H9 (cell line): ENCODE results near the gene PLEKHM1. TPM values are rescaled to one million over a fixed set of nuclear protein-coding genes. Genes with fewer than 3 reads are reported as not detected.

Experiments used
- DNase-seq: peaks from one replicate; pipeline ENCODE4 v3.0.0-alpha.2; 2017
- H2AFZ ChIP-seq: one replicate; pipeline ENCODE4 v1.6.1; 2013; ENCODE audit warnings: mild to moderate bottlenecking, low read length, control low read depth, moderate library complexity
- H2AK5ac ChIP-seq: 2 replicates; pipeline ENCODE4 v1.6.1; 2013; ENCODE audit warnings: low read length, control low read depth, mixed read lengths; ENCODE audit not compliant: insufficient read length
- H2BK120ac ChIP-seq: one replicate; pipeline ENCODE4 v1.6.1; 2013; ENCODE audit warnings: low read depth, mild to moderate bottlenecking, low read length, control low read depth, inconsistent platforms; ENCODE audit not compliant: poor library complexity, severe bottlenecking
- H2BK12ac ChIP-seq: 2 replicates; pipeline ENCODE4 v1.6.1; 2013; ENCODE audit warnings: low read length, control low read depth, mixed read lengths, low read depth; ENCODE audit not compliant: insufficient read length
- H2BK15ac ChIP-seq: 2 replicates; pipeline ENCODE4 v1.6.1; 2013; ENCODE audit warnings: low read depth, low read length, control low read depth
- H2BK20ac ChIP-seq: one replicate; pipeline ENCODE4 v1.6.1; 2013; ENCODE audit warnings: low read depth, mild to moderate bottlenecking, low read length, control low read depth, inconsistent platforms; ENCODE audit not compliant: poor library complexity, severe bottlenecking
- H2BK5ac ChIP-seq: 2 replicates; pipeline ENCODE4 v1.6.1; 2013; ENCODE audit warnings: low read length, control low read depth, mixed read lengths; ENCODE audit not compliant: insufficient read length
- H3K14ac ChIP-seq: 2 replicates; pipeline ENCODE4 v1.6.1; 2013; ENCODE audit warnings: low read length, control low read depth; ENCODE audit not compliant: insufficient read depth
- H3K18ac ChIP-seq: 2 replicates; pipeline ENCODE4 v1.6.1; 2013; ENCODE audit warnings: low read depth, mild to moderate bottlenecking, mixed read lengths, low read length, control low read depth; ENCODE audit not compliant: insufficient read length
- H3K23ac ChIP-seq: 2 replicates; pipeline ENCODE4 v1.6.1; 2013; ENCODE audit warnings: low read length, control low read depth, mixed read lengths, low read depth; ENCODE audit not compliant: insufficient read length
- H3K23me2 ChIP-seq: 2 replicates; pipeline ENCODE4 v1.6.1; 2013; ENCODE audit warnings: low read depth, mild to moderate bottlenecking, mixed read lengths, low read length, control low read depth; ENCODE audit not compliant: insufficient read length, poor library complexity, severe bottlenecking
- H3K27ac ChIP-seq: 2 replicates; pipeline ENCODE4 v1.5.1; 2013; ENCODE audit warnings: low read length, control low read depth, mixed read lengths, low read depth; ENCODE audit not compliant: insufficient read length
- H3K27me3 ChIP-seq: 2 replicates; pipeline ENCODE4 v1.6.1; 2013; ENCODE audit warnings: low read length, control low read depth, inconsistent platforms; ENCODE audit not compliant: insufficient read depth
- H3K4ac ChIP-seq: 2 replicates; pipeline ENCODE4 v1.6.1; 2013; ENCODE audit warnings: low read depth, mild to moderate bottlenecking, control low read depth, inconsistent platforms, low read length, moderate library complexity
- H3K4me1 ChIP-seq: 2 replicates; pipeline ENCODE4 v1.6.1; 2013; ENCODE audit warnings: low read length, control low read depth, inconsistent platforms; ENCODE audit not compliant: insufficient read depth
- H3K4me2 ChIP-seq: 2 replicates; pipeline ENCODE4 v1.6.1; 2013; ENCODE audit warnings: low read length, control low read depth, mixed read lengths; ENCODE audit not compliant: insufficient read length, insufficient read depth
- H3K56ac ChIP-seq: 2 replicates; pipeline ENCODE4 v1.6.1; 2013; ENCODE audit warnings: low read depth, mild to moderate bottlenecking, mixed read lengths, low read length, control low read depth; ENCODE audit not compliant: insufficient read length
- H3K79me1 ChIP-seq: 2 replicates; pipeline ENCODE4 v1.6.1; 2013; ENCODE audit warnings: low read depth, mild to moderate bottlenecking, moderate library complexity, low read length, control low read depth, inconsistent platforms; ENCODE audit not compliant: insufficient read depth, poor library complexity, severe bottlenecking
- H3K79me2 ChIP-seq: 2 replicates; pipeline ENCODE4 v1.6.1; 2013; ENCODE audit warnings: low read length, control low read depth, inconsistent platforms; ENCODE audit not compliant: insufficient read depth
- H3K9ac ChIP-seq: 2 replicates; pipeline ENCODE4 v1.6.1; 2013; ENCODE audit warnings: low read length, control low read depth, mixed read lengths; ENCODE audit not compliant: insufficient read length; ENCODE audit errors: extremely low read depth
- H3K9me3 ChIP-seq: one replicate; pipeline ENCODE4 v1.6.1; 2013; ENCODE audit warnings: low read depth, low read length, inconsistent platforms; ENCODE audit not compliant: control insufficient read depth
- H3T11ph ChIP-seq: one replicate; pipeline ENCODE4 v1.6.1; 2013; ENCODE audit warnings: mild to moderate bottlenecking, low read length, control low read depth, inconsistent platforms
- H4K20me1 ChIP-seq: one replicate; pipeline ENCODE4 v1.6.1; 2013; ENCODE audit not compliant: control insufficient read depth, insufficient read length, insufficient read depth
- H4K5ac ChIP-seq: 2 replicates; pipeline ENCODE4 v1.6.1; 2013; ENCODE audit warnings: low read depth, mild to moderate bottlenecking, mixed read lengths, low read length, control low read depth; ENCODE audit not compliant: insufficient read length
- H4K8ac ChIP-seq: replicated peaks from 2 replicates; pipeline ENCODE4 v1.6.1; 2013; ENCODE audit warnings: low read length, control low read depth, mixed read lengths, low read depth; ENCODE audit not compliant: insufficient read length
- H4K91ac ChIP-seq: 2 replicates; pipeline ENCODE4 v1.6.1; 2013; ENCODE audit warnings: low read depth, mild to moderate bottlenecking, moderate library complexity, mixed read lengths, low read length, control low read depth; ENCODE audit not compliant: insufficient read length
- H3K27ac Mint-ChIP-seq, 3 experiments: 2 replicates in 2 of 3; 3 replicates in 1 of 3; pipeline ENCODE4 v1.8.0; 2020 to 2021; ENCODE audit warnings: mixed read lengths in 3 of 3, mild to moderate bottlenecking in 1 of 3, moderate library complexity in 1 of 3
- H3K27me3 Mint-ChIP-seq: 2 replicates; pipeline ENCODE4 v1.8.0; 2021; ENCODE audit warnings: low read depth, mild to moderate bottlenecking, moderate library complexity, mixed read lengths
- H3K36me3 Mint-ChIP-seq, 3 experiments: 2 replicates in 2 of 3; 3 replicates in 1 of 3; pipeline ENCODE4 v1.8.0; 2020 to 2021; ENCODE audit warnings: low read depth in 3 of 3, mixed read lengths in 3 of 3; ENCODE audit not compliant: insufficient read depth in 1 of 3
- H3K4me1 Mint-ChIP-seq, 2 experiments: 2 replicates each; pipeline ENCODE4 v1.8.0; 2020; ENCODE audit warnings: mixed read lengths in 2 of 2
- H3K4me3 Mint-ChIP-seq, 2 experiments: 2 replicates in 1 of 2; 3 replicates in 1 of 2; pipeline ENCODE4 v1.8.0; 2020 to 2021; ENCODE audit warnings: mild to moderate bottlenecking in 2 of 2, mixed read lengths in 2 of 2, moderate library complexity in 1 of 2
- H3K9me3 Mint-ChIP-seq, 2 experiments: 2 replicates in 1 of 2; 3 replicates in 1 of 2; pipeline ENCODE4 v1.8.0; 2020; ENCODE audit warnings: mild to moderate bottlenecking in 2 of 2, mixed read lengths in 2 of 2, moderate library complexity in 1 of 2
- WGBS: extraction: QIAGEN DNeasy Blood & Tissue Kit; methylation state at CpG from one replicate; pipeline ENCODE4 v1.1.7; 2013; ENCODE audit warnings: missing lambda C conversion rate, low lambda C conversion rate, mixed read lengths; ENCODE audit not compliant: insufficient read length; ENCODE audit errors: extremely low coverage; 5-methylcytosine and 5-hydroxymethylcytosine counted together
- total RNA-seq: library from RNA; stranded (reverse); gene quantifications from 2 replicates; pipeline ENCODE4 v1.2.1, GENCODE V29; 2021
- TF ChIP-seq, protein P1 (sequence below): fragments of 200-600 bp; sonication (generic); conservative IDR thresholded peaks from 3 replicates; pipeline ENCODE4 v1.8.0; 2021; ENCODE audit warnings: antibody characterized with exemption, mild to moderate bottlenecking

PLEKHM1 gene
- total RNA-seq, 1 experiment from 2014 or later = 20.7 TPM

DNA sequence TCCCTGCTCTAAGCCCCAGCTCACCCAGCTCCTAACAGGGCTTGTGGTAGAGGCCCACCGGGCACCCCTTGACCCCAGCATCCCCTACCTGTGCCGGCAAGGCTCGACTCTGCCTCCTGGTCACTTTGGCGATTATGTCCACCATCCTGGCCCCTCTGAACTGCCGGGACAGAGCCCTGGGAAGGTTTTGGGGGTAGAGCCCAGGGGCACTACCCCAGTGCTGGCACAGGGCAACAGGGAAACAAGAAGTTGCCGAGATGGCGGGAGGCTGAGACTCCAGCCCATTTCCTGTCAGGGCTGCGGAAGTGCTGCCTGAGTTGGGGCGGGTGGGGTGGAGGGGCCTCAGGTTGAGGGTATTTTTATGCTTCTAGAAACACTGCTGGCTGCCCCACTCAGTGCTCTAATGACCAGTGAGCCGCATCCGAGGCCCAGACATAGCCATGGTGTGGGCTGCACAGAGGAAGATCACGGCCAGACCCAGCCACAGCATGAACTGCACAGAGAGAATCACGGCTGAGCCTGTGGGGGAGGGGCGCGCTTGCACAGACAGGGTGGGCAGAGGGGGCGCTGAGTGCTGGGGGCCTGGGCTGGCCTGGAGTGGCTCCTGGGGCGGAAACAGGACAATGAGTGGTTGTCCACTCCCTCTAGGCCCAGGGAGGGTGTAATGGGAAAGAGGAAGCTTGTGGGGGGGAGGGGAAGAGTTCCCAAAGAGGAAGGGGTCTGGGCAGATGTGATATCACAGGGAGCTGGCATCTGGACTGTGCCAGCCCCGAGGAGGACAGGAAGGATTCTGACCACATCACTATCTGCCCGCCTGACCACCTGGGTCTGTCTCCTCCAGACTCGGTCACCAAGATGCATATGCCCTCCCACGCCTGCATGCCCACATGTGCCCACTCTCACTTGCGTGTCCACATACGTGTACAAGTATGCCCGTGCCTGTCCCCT is 80.1 kb downstream of the PLEKHM1 start:
- Mint-ChIP-seq H3K4me1 (peaks cover 38 to 45% of the 10 kb centered on the region in 2 experiments), H3K4me3 (no peak overlapping the region), H3K27me3 (peaks cover 3% of the 10 kb centered on the region), H3K36me3 (0 out of 7 replicates have a peak, but pooled peaks cover 0 to 3% (median 0%) of the 10 kb centered on the region in 3 experiments), H3K9me3 (no peaks in the 10 kb centered on the region), H3K27ac (peak overlapping the region in 1 of 3 experiments; percentile 95; a peak in 1 of 7 replicates)
- 0 out of 2 replicates have a peak overlapping the region, but pooled peaks have one; percentile 12 for H3K14ac ChIP-seq
- H2AK5ac ChIP-seq = no peak overlapping the region
- no peak overlapping the region for H3K4ac ChIP-seq
- H3K4me1 ChIP-seq = peaks cover 3% of the 10 kb centered on the region; the same call in 1 of the 2 replicates
- H4K91ac ChIP-seq = no peak overlapping the region
- H3K4me2 ChIP-seq = no peak overlapping the region
- no peak overlapping the region for H2BK120ac ChIP-seq
- H2BK15ac ChIP-seq = no peak overlapping the region
- H4K8ac ChIP-seq = no peak overlapping the region
- no peaks in the 10 kb centered on the region for H3K79me2 ChIP-seq
- H3K27me3 ChIP-seq = no peaks in the 10 kb centered on the region
- no peak overlapping the region for H3T11ph ChIP-seq
- no peak overlapping the region for H3K23ac ChIP-seq
- TF ChIP-seq, protein P1, sequence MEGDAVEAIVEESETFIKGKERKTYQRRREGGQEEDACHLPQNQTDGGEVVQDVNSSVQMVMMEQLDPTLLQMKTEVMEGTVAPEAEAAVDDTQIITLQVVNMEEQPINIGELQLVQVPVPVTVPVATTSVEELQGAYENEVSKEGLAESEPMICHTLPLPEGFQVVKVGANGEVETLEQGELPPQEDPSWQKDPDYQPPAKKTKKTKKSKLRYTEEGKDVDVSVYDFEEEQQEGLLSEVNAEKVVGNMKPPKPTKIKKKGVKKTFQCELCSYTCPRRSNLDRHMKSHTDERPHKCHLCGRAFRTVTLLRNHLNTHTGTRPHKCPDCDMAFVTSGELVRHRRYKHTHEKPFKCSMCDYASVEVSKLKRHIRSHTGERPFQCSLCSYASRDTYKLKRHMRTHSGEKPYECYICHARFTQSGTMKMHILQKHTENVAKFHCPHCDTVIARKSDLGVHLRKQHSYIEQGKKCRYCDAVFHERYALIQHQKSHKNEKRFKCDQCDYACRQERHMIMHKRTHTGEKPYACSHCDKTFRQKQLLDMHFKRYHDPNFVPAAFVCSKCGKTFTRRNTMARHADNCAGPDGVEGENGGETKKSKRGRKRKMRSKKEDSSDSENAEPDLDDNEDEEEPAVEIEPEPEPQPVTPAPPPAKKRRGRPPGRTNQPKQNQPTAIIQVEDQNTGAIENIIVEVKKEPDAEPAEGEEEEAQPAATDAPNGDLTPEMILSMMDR = no peak
- peaks cover 4% of the 10 kb centered on the region for H3K23me2 ChIP-seq
- WGBS = no CpG with 5 or more reads among the region's 24 CpGs
- H4K5ac ChIP-seq = no peak overlapping the region
- no peaks in the 10 kb centered on the region for H4K20me1 ChIP-seq
- H3K56ac ChIP-seq = no peak overlapping the region
- H3K9me3 ChIP-seq = no peaks in the 10 kb centered on the region
- no peak overlapping the region for H2BK20ac ChIP-seq
- no peak overlapping the region for H2AFZ ChIP-seq
- H3K18ac ChIP-seq = no peak overlapping the region
- H2BK12ac ChIP-seq = no peak overlapping the region
- no peak overlapping the region for H3K9ac ChIP-seq
- no peak overlapping the region for H3K27ac ChIP-seq
- no peaks in the 10 kb centered on the region for H3K79me1 ChIP-seq
- no peak for DNase-seq
- H2BK5ac ChIP-seq = no peak overlapping the region
